H1 (cell line): Measurements from ENCODE around the gene RBFOX1. TPM values are rescaled to one million over a fixed set of nuclear protein-coding genes. Genes with fewer than 3 reads are reported as not detected.

ENCODE experiments used
- CTCF ChIA-PET: fragments of 300-600 bp; sonication (Branson Sonifier 250); formaldehyde crosslinking; loops from one replicate; lab custom pipeline; 2021; ENCODE audit not compliant: partially characterized antibody; lab: Charles Lee
- POLR2A ChIA-PET: fragments of 300-600 bp; sonication (Branson Sonifier 250); formaldehyde crosslinking; loops from one replicate; lab custom pipeline; 2021; ENCODE audit warnings: inconsistent platforms; ENCODE audit not compliant: partially characterized antibody; lab: Charles Lee
- DNase-seq, 2 experiments: peaks; one replicate each; pipeline versions ENCODE4 v3.0.0 to v3.0.0-alpha.2; 2010 to 2022; ENCODE audit warnings: low spot score in 2 of 2, low read depth in 1 of 2, mixed read lengths in 1 of 2
- FAIRE-seq: peaks from 2 replicates; lab custom pipeline; 2011; peaks lifted over from hg19 to GRCh38; lab: Jason Lieb, UNC
- H2AFZ ChIP-seq: 2 replicates; pipeline ENCODE4 v1.8.1; 2012; ENCODE audit warnings: low read length, inconsistent platforms
- H2AK5ac ChIP-seq: 2 replicates; pipeline ENCODE4 v1.6.1; 2013; ENCODE audit warnings: low read depth, low read length
- H2BK120ac ChIP-seq: replicated peaks from 2 replicates; pipeline ENCODE3; 2013; ENCODE audit warnings: low read depth, low read length, inconsistent platforms
- H2BK12ac ChIP-seq: 2 replicates; pipeline ENCODE4 v1.6.1; 2013; ENCODE audit warnings: low read depth, low read length
- H2BK15ac ChIP-seq: 2 replicates; pipeline ENCODE4 v1.6.1; 2013; ENCODE audit warnings: low read length
- H2BK20ac ChIP-seq: 2 replicates; pipeline ENCODE4 v1.6.1; 2013; ENCODE audit warnings: low read length
- H2BK5ac ChIP-seq: 2 replicates; pipeline ENCODE4 v1.6.1; 2013; ENCODE audit warnings: low read depth, low read length
- H3K14ac ChIP-seq: 2 replicates; pipeline ENCODE4 v1.6.1; 2013; ENCODE audit warnings: inconsistent platforms; ENCODE audit not compliant: insufficient read length
- H3K18ac ChIP-seq: 2 replicates; pipeline ENCODE4 v1.6.1; 2013; ENCODE audit warnings: low read length; ENCODE audit errors: extremely low read depth
- H3K23ac ChIP-seq: 2 replicates; pipeline ENCODE4 v1.6.1; 2013; ENCODE audit warnings: inconsistent platforms; ENCODE audit not compliant: insufficient read length
- H3K23me2 ChIP-seq: 2 replicates; pipeline ENCODE4 v1.6.1; 2013; ENCODE audit warnings: low read depth, low read length
- H3K27ac ChIP-seq: 2 replicates; pipeline ENCODE4 v1.6.1; 2011; ENCODE audit warnings: low read depth, low read length, inconsistent platforms
- H3K27me3 ChIP-seq, 4 experiments: replicated peaks in 1 of 4; 1 replicate in 1 of 4; 2 replicates in 3 of 4; pipeline versions ENCODE4 v1.6.1 to v1.8.1; 2011 to 2013; ENCODE audit warnings: low read length in 3 of 4, mild to moderate bottlenecking in 3 of 4, inconsistent platforms in 2 of 4, mixed read lengths in 2 of 4, moderate library complexity in 1 of 4; ENCODE audit not compliant: control insufficient read depth in 3 of 4, insufficient read depth in 3 of 4; ENCODE audit errors: extremely low read depth in 1 of 4
- H3K36me3 ChIP-seq, 4 experiments: 2 replicates each; pipeline versions ENCODE4 v1.6.1 to v1.8.1; 2011 to 2013; ENCODE audit warnings: mild to moderate bottlenecking in 4 of 4, low read length in 3 of 4, moderate library complexity in 2 of 4, control low read depth in 1 of 4, inconsistent platforms in 1 of 4; ENCODE audit not compliant: insufficient read depth in 4 of 4, control insufficient read depth in 2 of 4
- H3K4ac ChIP-seq: replicated peaks from 2 replicates; pipeline ENCODE3; 2013; ENCODE audit warnings: low read length, low read depth, mixed read lengths, inconsistent platforms; ENCODE audit not compliant: insufficient read length
- H3K4me1 ChIP-seq, 4 experiments: replicated peaks in 1 of 4; 1 replicate in 1 of 4; 2 replicates in 3 of 4; pipeline versions ENCODE4 v1.6.1 to v1.8.1; 2011 to 2013; ENCODE audit warnings: low read length in 3 of 4, inconsistent platforms in 2 of 4, mixed read lengths in 1 of 4; ENCODE audit not compliant: insufficient read depth in 4 of 4, control insufficient read depth in 3 of 4
- H3K4me2 ChIP-seq, 2 experiments: 2 replicates each; pipeline versions ENCODE4 v1.6.1 to v1.8.1; 2011 to 2013; ENCODE audit warnings: low read depth in 2 of 2, low read length in 2 of 2, control low read depth in 1 of 2, inconsistent platforms in 1 of 2, mild to moderate bottlenecking in 1 of 2; ENCODE audit not compliant: insufficient read depth in 1 of 2
- H3K4me3 ChIP-seq, 4 experiments: fragments of 200-600, 300-600 bp in 1 of 4; sonication (generic), shearing (Covaris generic), sonication (Bioruptor Twin) in 1 of 4; 2 replicates each; pipeline versions ENCODE4 v1.5.1 to v1.8.1; 2011 to 2016; ENCODE audit warnings: low read length in 4 of 4, low read depth in 3 of 4, control low read depth in 2 of 4, inconsistent platforms in 2 of 4, mild to moderate bottlenecking in 2 of 4, mixed read lengths in 1 of 4, moderate library complexity in 1 of 4; ENCODE audit not compliant: insufficient read depth in 2 of 4; ENCODE audit errors: extremely low read depth in 1 of 4
- H3K56ac ChIP-seq: replicated peaks from 2 replicates; pipeline ENCODE3; 2013; ENCODE audit warnings: low read depth, mild to moderate bottlenecking, mixed read lengths, low read length, inconsistent platforms; ENCODE audit not compliant: insufficient read length
- H3K79me1 ChIP-seq: 2 replicates; pipeline ENCODE4 v1.6.1; 2013; ENCODE audit warnings: low read depth, low read length, control low read depth
- H3K79me2 ChIP-seq, 2 experiments: 2 replicates each; pipeline versions ENCODE4 v1.6.1 to v1.8.1; 2012 to 2013; ENCODE audit warnings: low read length in 2 of 2, mild to moderate bottlenecking in 2 of 2, inconsistent platforms in 1 of 2; ENCODE audit not compliant: insufficient read depth in 2 of 2, control insufficient read depth in 1 of 2
- H3K9ac ChIP-seq, 4 experiments: replicated peaks in 1 of 4; 1 replicate in 1 of 4; 2 replicates in 3 of 4; pipeline versions ENCODE4 v1.6.1 to v1.8.1; 2011 to 2013; ENCODE audit warnings: low read depth in 3 of 4, low read length in 3 of 4, control low read depth in 2 of 4, mild to moderate bottlenecking in 2 of 4, moderate library complexity in 2 of 4, inconsistent platforms in 1 of 4; ENCODE audit errors: extremely low read depth in 1 of 4
- H3K9me3 ChIP-seq, 2 experiments: 2 replicates each; pipeline versions ENCODE4 v1.6.1 to v1.8.1; 2012 to 2013; ENCODE audit warnings: mild to moderate bottlenecking in 2 of 2, moderate library complexity in 2 of 2, control low read depth in 1 of 2, inconsistent platforms in 1 of 2, low read depth in 1 of 2, low read length in 1 of 2, mixed read lengths in 1 of 2; ENCODE audit not compliant: insufficient read depth in 2 of 2
- H4K20me1 ChIP-seq, 2 experiments: replicated peaks in 1 of 2; 2 replicates each; pipeline versions ENCODE3 to v1.8.1; 2011 to 2013; ENCODE audit warnings: inconsistent platforms in 2 of 2, low read length in 2 of 2, mild to moderate bottlenecking in 1 of 2; ENCODE audit not compliant: insufficient read depth in 2 of 2, control insufficient read depth in 1 of 2
- H4K5ac ChIP-seq: 2 replicates; pipeline ENCODE4 v1.6.1; 2013; ENCODE audit warnings: low read length, low read depth, mixed read lengths, inconsistent platforms; ENCODE audit not compliant: insufficient read length
- H4K8ac ChIP-seq: 2 replicates; pipeline ENCODE4 v1.8.0; 2013; ENCODE audit warnings: mild to moderate bottlenecking, moderate library complexity, low read length, inconsistent platforms; ENCODE audit not compliant: insufficient read depth; ENCODE audit errors: extremely low read depth
- H4K91ac ChIP-seq: replicated peaks from 2 replicates; pipeline ENCODE3; 2013; ENCODE audit warnings: low read length, mixed read lengths, inconsistent platforms; ENCODE audit not compliant: insufficient read length
- JUND ChIP-seq: IDR thresholded peaks from 2 replicates; pipeline ENCODE4 v1.6.1; 2011; ENCODE audit warnings: mild to moderate bottlenecking, improper control_type of control experiment, low read length
- KDM1A ChIP-seq: fragments of 200-600, 300-600 bp; sonication (generic); IDR thresholded peaks from 2 replicates; pipeline ENCODE4 v1.7.1; 2016; ENCODE audit warnings: mild to moderate bottlenecking, low read length, borderline replicate concordance
- WGBS, 2 experiments: shearing (Covaris generic) in 1 of 2; methylation state at CpG; one replicate each; pipeline versions ENCODE4 v1.1.6 to v1.1.7; 2013 to 2015; ENCODE audit warnings: low lambda C conversion rate in 2 of 2, mixed read lengths in 2 of 2, inconsistent platforms in 1 of 2, low coverage in 1 of 2, missing lambda C conversion rate in 1 of 2; ENCODE audit not compliant: insufficient replicate concordance in 2 of 2, insufficient coverage in 1 of 2, insufficient read length in 1 of 2; ENCODE audit errors: extremely low coverage in 1 of 2, missing lambda C conversion rate in 1 of 2; 5-methylcytosine and 5-hydroxymethylcytosine counted together
- polyA plus RNA-seq, 7 experiments: library from polyadenylated mRNA; depleted of rRNA in 3 of 7; stranded (reverse) in 5 of 7; unstranded in 2 of 7; fragments of >200 nt in 5 of 7; fragments of 200-250 nt in 2 of 7; gene quantifications; 1 replicate in 5 of 7; 2 replicates in 1 of 7; 4 replicates in 1 of 7; pipeline versions ENCODE4 v1.2.1 to v1.2.3, GENCODE V29; 2011 to 2013; ENCODE audit warnings: missing spikeins in 2 of 7, mixed read lengths in 2 of 7
- total RNA-seq: library from RNA; stranded (reverse); fragmentation: NEBNext Ultra II Directional; extraction: Animal tissue kit (Norgen Biotek cat#: 25700); gene quantifications from 2 replicates; pipeline ENCODE4 v1.2.1, GENCODE V29; 2021

RBFOX1 gene
- total and polyA plus RNA-seq, 2 of the 8 experiments (the other 6 are each of a cell fraction or from before 2014, with no cell fraction given): 1.7 to 2.8 TPM

DNA sequence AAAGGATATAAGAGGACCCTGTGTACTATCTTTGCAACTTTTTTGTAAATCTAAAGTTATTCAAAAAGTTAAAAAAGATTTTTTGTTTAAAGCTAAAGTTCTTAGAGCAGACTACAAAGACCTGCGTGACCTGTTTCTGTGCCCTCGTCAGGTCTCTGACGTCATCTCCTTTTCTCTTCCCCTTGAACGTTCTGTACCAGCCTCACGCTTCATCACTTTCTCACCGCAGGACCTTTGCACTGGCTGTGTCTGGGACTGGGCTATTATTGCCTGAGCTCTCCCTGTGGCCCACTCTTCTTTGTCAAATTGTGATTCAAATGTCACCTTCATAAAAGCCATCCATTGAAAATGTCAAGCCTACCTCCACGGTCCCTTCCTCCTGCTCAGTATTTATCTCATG lies 222.8 kb downstream of the RBFOX1 start:
- no peak for FAIRE-seq

More for the DNA sequence above, 222.8 kb downstream of the RBFOX1 start:
- H3K79me1 ChIP-seq: no peaks in the 10 kb centered on the region
- H3K79me2 ChIP-seq: no peaks in the 10 kb centered on the region
- H4K5ac ChIP-seq: no peak overlapping the region
- H3K4me2 ChIP-seq: no peak overlapping the region
- no peak overlapping the region for H3K18ac ChIP-seq
- no peak overlapping the region for H4K8ac ChIP-seq
- no peak overlapping the region for H2BK12ac ChIP-seq
- H3K4me1 ChIP-seq: no peaks in the 10 kb centered on the region
- no peak overlapping the region for H3K14ac ChIP-seq
- H3K27ac ChIP-seq: no peak overlapping the region
- H2BK15ac ChIP-seq: no peak overlapping the region
- H2AFZ ChIP-seq: no peak overlapping the region
- H2BK5ac ChIP-seq: no peak overlapping the region
- H3K9ac ChIP-seq: no peak overlapping the region
- POLR2A ChIA-PET: no interaction called here
- no peaks in the 10 kb centered on the region for H3K27me3 ChIP-seq
- H3K23me2 ChIP-seq: no peaks in the 10 kb centered on the region
- no peak overlapping the region for H3K56ac ChIP-seq
- no peak for DNase-seq
- H2BK120ac ChIP-seq: no peak overlapping the region
- H4K20me1 ChIP-seq: no peaks in the 10 kb centered on the region
- H2BK20ac ChIP-seq: no peak overlapping the region
- H3K4ac ChIP-seq: no peak overlapping the region
- no peak overlapping the region for H3K4me3 ChIP-seq
- no peak for TF ChIP-seq JUND
- peak; percentile 74; the same call in 1 of the 2 replicates for TF ChIP-seq KDM1A
- no peak overlapping the region for H2AK5ac ChIP-seq
- H3K9me3 ChIP-seq: no peaks in the 10 kb centered on the region
- H4K91ac ChIP-seq: no peak overlapping the region
- H3K36me3 ChIP-seq: no peaks in the 10 kb centered on the region
- no peak overlapping the region for H3K23ac ChIP-seq
- 94% methylated on average over 7 of the region's 7 CpGs; no CpG with 5 or more reads in 1 of the 2 experiments for WGBS, 2 experiments
- CTCF ChIA-PET: interaction anchor here (1.1 kb wide), 1 partner anchor 363 kb away, joined by 3 read pairs; no protein-coding TSS in a partner anchor
